ENCODE measurements around the gene TRIM3.

The TRIM3 gene

GRCh38 chr11:6402061-6402470 lies 71.7 kb downstream of the TRIM3 start:
- no peak for DNase-seq (ENCODE audit: low read depth, low spot score)

- no peak for DNase-seq (ENCODE audit: low read depth, low spot score)
Measured at GRCh38 chr11:6401464-6401863, 72.3 kb downstream of the TRIM3 start.

- no peak for DNase-seq (ENCODE audit: low read depth, low spot score)
Measured at GRCh38 chr11:6400431-6401345, 73.1 kb downstream of the TRIM3 start.
